ENCODE results near the gene ZNF580. TPM values are rescaled to one million over a fixed set of nuclear protein-coding genes. Genes with fewer than 3 reads are reported as not detected.

The ZNF580 gene
- total RNA-seq, 1 experiment from 2014 or later, result 32.0 TPM

GRCh38 chr19:55636723-55637122 lies 4.1 kb upstream of the ZNF580 start:
- peak overlapping the region; percentile 82 for H3K27ac Mint-ChIP-seq
- peak overlapping the region; percentile 100 for H3K4me3 Mint-ChIP-seq
- peaks cover 9% of the 10 kb centered on the region for H3K27me3 Mint-ChIP-seq (ENCODE audit: low read depth)
- TF ChIP-seq USF2 (CRISPR knock-in tag; IDR thresholded peaks at IDR 0.05), result no peak
- no peak for TF ChIP-seq TCF7 (CRISPR knock-in tag; IDR thresholded peaks at IDR 0.05; ENCODE audit: low read depth)
- TF ChIP-seq, protein P1, sequence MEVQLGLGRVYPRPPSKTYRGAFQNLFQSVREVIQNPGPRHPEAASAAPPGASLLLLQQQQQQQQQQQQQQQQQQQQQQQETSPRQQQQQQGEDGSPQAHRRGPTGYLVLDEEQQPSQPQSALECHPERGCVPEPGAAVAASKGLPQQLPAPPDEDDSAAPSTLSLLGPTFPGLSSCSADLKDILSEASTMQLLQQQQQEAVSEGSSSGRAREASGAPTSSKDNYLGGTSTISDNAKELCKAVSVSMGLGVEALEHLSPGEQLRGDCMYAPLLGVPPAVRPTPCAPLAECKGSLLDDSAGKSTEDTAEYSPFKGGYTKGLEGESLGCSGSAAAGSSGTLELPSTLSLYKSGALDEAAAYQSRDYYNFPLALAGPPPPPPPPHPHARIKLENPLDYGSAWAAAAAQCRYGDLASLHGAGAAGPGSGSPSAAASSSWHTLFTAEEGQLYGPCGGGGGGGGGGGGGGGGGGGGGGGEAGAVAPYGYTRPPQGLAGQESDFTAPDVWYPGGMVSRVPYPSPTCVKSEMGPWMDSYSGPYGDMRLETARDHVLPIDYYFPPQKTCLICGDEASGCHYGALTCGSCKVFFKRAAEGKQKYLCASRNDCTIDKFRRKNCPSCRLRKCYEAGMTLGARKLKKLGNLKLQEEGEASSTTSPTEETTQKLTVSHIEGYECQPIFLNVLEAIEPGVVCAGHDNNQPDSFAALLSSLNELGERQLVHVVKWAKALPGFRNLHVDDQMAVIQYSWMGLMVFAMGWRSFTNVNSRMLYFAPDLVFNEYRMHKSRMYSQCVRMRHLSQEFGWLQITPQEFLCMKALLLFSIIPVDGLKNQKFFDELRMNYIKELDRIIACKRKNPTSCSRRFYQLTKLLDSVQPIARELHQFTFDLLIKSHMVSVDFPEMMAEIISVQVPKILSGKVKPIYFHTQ (CRISPR knock-in tag; IDR thresholded peaks at IDR 0.05), result no peak
- TF ChIP-seq NFATC4 (CRISPR knock-in tag; IDR thresholded peaks at IDR 0.05), result no peak
- no peak for TF ChIP-seq OVOL2 (CRISPR knock-in tag; IDR thresholded peaks at IDR 0.05; ENCODE audit: borderline replicate concordance)
- no peak for TF ChIP-seq JAZF1 (CRISPR knock-in tag; IDR thresholded peaks at IDR 0.05)
- no peak for TF ChIP-seq ZNF532 (CRISPR knock-in tag; IDR thresholded peaks at IDR 0.05; ENCODE audit: borderline replicate concordance)
- TF ChIP-seq KAT7 (CRISPR knock-in tag; IDR thresholded peaks at IDR 0.05; ENCODE audit: borderline replicate concordance), result no peak
- TF ChIP-seq, protein P2, sequence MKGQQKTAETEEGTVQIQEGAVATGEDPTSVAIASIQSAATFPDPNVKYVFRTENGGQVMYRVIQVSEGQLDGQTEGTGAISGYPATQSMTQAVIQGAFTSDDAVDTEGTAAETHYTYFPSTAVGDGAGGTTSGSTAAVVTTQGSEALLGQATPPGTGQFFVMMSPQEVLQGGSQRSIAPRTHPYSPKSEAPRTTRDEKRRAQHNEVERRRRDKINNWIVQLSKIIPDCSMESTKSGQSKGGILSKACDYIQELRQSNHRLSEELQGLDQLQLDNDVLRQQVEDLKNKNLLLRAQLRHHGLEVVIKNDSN (CRISPR knock-in tag; IDR thresholded peaks at IDR 0.05), result no peak
- TF ChIP-seq, protein P3, sequence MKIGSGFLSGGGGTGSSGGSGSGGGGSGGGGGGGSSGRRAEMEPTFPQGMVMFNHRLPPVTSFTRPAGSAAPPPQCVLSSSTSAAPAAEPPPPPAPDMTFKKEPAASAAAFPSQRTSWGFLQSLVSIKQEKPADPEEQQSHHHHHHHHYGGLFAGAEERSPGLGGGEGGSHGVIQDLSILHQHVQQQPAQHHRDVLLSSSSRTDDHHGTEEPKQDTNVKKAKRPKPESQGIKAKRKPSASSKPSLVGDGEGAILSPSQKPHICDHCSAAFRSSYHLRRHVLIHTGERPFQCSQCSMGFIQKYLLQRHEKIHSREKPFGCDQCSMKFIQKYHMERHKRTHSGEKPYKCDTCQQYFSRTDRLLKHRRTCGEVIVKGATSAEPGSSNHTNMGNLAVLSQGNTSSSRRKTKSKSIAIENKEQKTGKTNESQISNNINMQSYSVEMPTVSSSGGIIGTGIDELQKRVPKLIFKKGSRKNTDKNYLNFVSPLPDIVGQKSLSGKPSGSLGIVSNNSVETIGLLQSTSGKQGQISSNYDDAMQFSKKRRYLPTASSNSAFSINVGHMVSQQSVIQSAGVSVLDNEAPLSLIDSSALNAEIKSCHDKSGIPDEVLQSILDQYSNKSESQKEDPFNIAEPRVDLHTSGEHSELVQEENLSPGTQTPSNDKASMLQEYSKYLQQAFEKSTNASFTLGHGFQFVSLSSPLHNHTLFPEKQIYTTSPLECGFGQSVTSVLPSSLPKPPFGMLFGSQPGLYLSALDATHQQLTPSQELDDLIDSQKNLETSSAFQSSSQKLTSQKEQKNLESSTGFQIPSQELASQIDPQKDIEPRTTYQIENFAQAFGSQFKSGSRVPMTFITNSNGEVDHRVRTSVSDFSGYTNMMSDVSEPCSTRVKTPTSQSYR (CRISPR knock-in tag; IDR thresholded peaks at IDR 0.05), result no peak
- TF ChIP-seq GRHL2 (CRISPR knock-in tag; IDR thresholded peaks at IDR 0.05; ENCODE audit: insufficient replicate concordance, severe bottlenecking), result no peak
- TF ChIP-seq, protein P4, sequence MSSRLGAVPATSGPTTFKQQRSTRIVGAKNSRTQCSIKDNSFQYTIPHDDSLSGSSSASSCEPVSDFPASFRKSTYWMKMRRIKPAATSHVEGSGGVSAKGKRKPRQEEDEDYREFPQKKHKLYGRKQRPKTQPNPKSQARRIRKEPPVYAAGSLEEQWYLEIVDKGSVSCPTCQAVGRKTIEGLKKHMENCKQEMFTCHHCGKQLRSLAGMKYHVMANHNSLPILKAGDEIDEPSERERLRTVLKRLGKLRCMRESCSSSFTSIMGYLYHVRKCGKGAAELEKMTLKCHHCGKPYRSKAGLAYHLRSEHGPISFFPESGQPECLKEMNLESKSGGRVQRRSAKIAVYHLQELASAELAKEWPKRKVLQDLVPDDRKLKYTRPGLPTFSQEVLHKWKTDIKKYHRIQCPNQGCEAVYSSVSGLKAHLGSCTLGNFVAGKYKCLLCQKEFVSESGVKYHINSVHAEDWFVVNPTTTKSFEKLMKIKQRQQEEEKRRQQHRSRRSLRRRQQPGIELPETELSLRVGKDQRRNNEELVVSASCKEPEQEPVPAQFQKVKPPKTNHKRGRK (CRISPR knock-in tag; IDR thresholded peaks at IDR 0.05; ENCODE audit: borderline replicate concordance), result no peak
- no peak for TF ChIP-seq GABPB1 (CRISPR knock-in tag; IDR thresholded peaks at IDR 0.05)
- TF ChIP-seq, protein P5, sequence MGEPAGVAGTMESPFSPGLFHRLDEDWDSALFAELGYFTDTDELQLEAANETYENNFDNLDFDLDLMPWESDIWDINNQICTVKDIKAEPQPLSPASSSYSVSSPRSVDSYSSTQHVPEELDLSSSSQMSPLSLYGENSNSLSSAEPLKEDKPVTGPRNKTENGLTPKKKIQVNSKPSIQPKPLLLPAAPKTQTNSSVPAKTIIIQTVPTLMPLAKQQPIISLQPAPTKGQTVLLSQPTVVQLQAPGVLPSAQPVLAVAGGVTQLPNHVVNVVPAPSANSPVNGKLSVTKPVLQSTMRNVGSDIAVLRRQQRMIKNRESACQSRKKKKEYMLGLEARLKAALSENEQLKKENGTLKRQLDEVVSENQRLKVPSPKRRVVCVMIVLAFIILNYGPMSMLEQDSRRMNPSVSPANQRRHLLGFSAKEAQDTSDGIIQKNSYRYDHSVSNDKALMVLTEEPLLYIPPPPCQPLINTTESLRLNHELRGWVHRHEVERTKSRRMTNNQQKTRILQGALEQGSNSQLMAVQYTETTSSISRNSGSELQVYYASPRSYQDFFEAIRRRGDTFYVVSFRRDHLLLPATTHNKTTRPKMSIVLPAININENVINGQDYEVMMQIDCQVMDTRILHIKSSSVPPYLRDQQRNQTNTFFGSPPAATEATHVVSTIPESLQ (CRISPR knock-in tag; IDR thresholded peaks at IDR 0.05), result no peak
- no peak for TF ChIP-seq ZNF121 (CRISPR knock-in tag; IDR thresholded peaks at IDR 0.05)
- TF ChIP-seq NFYB (CRISPR knock-in tag; conservative IDR thresholded peaks at IDR 0.05; ENCODE audit: low read depth), result no peak
- no peak for TF ChIP-seq ZNF317 (CRISPR knock-in tag; IDR thresholded peaks at IDR 0.05; ENCODE audit: borderline replicate concordance, low read depth)
- no peak for TF ChIP-seq ZNF423 (CRISPR knock-in tag; IDR thresholded peaks at IDR 0.05)
- TF ChIP-seq, protein P6, sequence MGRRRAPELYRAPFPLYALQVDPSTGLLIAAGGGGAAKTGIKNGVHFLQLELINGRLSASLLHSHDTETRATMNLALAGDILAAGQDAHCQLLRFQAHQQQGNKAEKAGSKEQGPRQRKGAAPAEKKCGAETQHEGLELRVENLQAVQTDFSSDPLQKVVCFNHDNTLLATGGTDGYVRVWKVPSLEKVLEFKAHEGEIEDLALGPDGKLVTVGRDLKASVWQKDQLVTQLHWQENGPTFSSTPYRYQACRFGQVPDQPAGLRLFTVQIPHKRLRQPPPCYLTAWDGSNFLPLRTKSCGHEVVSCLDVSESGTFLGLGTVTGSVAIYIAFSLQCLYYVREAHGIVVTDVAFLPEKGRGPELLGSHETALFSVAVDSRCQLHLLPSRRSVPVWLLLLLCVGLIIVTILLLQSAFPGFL (CRISPR knock-in tag; IDR thresholded peaks at IDR 0.05; ENCODE audit: borderline replicate concordance), result no peak
- POLR2A ChIA-PET, result no interaction called here
- peaks cover 4% of the 10 kb centered on the region for H3K9me3 Mint-ChIP-seq
- CTCF ChIA-PET, result interaction anchor here (1.0 to 2.9 kb wide), 5 partner anchors 12 to 169 kb away, joined by 3 to 10 read pairs (median 4); partner anchors contain the start of genes ZNF784 and ZNF865
- peaks cover 32% of the 10 kb centered on the region for H3K4me1 Mint-ChIP-seq
- peaks cover 16% of the 10 kb centered on the region for H3K36me3 Mint-ChIP-seq
- DNase-seq (ENCODE audit: low spot score) (no peak), ATAC-seq (no peak)

All from WTC11 (cell line).